ENCODE measurements around the gene COL25A1.

DNA sequence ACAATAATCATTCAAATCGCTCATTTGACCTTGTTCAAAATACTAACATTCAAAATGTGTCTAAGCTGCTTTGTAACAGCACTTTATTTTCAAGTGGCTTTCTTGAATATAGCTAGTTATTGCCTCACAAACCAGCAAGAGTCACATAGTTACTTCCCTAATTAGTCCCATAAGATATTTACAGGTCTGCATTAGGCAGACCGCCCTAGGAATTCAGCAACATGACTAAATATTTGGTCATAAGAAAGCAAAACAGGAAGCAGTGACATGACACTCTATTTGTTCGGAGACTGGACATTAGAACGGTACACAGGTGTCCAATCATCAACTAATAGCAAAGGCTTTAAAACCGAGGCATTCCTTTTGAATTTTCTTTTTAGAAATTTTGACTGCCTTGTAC is 262.0 kb downstream of the COL25A1 start:
- TF ChIP-seq TCF7L2 (IDR thresholded peaks at IDR 0.05; ENCODE audit: borderline replicate concordance, extremely low read depth, insufficient read depth, insufficient read length) (no peak), EZH2phosphoT487 (IDR thresholded peaks at IDR 0.05; ENCODE audit: borderline replicate concordance) (no peak), POLR2A (IDR thresholded peaks at IDR 0.05; ENCODE audit: borderline replicate concordance, extremely low read depth, insufficient read depth, insufficient read length) (no peak), EZH2 (IDR thresholded peaks at IDR 0.05) (no peak), SRF (IDR thresholded peaks at IDR 0.05; ENCODE audit: low read depth) (no peak), RAD21 (IDR thresholded peaks at IDR 0.05; ENCODE audit: low read depth) (no peak), POLR2AphosphoS5 (IDR thresholded peaks at IDR 0.05; ENCODE audit: low read depth, low read length) (no peak), SP1 (IDR thresholded peaks at IDR 0.05; ENCODE audit: low read depth) (no peak), YY1 (IDR thresholded peaks at IDR 0.05; ENCODE audit: extremely low read depth, insufficient replicate concordance, low read depth, low read length) (no peak), REST (IDR thresholded peaks at IDR 0.05; ENCODE audit: low read depth) (no peak), ELF1 (IDR thresholded peaks at IDR 0.05; ENCODE audit: borderline replicate concordance, low read depth) (no peak), EGR1 (IDR thresholded peaks at IDR 0.05; ENCODE audit: low read depth) (no peak)
- TF ChIP-seq, protein P1, sequence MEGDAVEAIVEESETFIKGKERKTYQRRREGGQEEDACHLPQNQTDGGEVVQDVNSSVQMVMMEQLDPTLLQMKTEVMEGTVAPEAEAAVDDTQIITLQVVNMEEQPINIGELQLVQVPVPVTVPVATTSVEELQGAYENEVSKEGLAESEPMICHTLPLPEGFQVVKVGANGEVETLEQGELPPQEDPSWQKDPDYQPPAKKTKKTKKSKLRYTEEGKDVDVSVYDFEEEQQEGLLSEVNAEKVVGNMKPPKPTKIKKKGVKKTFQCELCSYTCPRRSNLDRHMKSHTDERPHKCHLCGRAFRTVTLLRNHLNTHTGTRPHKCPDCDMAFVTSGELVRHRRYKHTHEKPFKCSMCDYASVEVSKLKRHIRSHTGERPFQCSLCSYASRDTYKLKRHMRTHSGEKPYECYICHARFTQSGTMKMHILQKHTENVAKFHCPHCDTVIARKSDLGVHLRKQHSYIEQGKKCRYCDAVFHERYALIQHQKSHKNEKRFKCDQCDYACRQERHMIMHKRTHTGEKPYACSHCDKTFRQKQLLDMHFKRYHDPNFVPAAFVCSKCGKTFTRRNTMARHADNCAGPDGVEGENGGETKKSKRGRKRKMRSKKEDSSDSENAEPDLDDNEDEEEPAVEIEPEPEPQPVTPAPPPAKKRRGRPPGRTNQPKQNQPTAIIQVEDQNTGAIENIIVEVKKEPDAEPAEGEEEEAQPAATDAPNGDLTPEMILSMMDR (IDR thresholded peaks at IDR 0.05 in 2 of 3, conservative IDR thresholded peaks at IDR 0.05 in 1 of 3; ENCODE audit: borderline replicate concordance in 1 of 3, insufficient read depth in 1 of 3, low read depth in 2 of 3, low read length in 2 of 3): no peak
- TF ChIP-seq, protein P2, sequence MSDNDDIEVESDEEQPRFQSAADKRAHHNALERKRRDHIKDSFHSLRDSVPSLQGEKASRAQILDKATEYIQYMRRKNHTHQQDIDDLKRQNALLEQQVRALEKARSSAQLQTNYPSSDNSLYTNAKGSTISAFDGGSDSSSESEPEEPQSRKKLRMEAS (IDR thresholded peaks at IDR 0.05): no peak
